ENCODE measurements around the gene AEN.

DNA sequence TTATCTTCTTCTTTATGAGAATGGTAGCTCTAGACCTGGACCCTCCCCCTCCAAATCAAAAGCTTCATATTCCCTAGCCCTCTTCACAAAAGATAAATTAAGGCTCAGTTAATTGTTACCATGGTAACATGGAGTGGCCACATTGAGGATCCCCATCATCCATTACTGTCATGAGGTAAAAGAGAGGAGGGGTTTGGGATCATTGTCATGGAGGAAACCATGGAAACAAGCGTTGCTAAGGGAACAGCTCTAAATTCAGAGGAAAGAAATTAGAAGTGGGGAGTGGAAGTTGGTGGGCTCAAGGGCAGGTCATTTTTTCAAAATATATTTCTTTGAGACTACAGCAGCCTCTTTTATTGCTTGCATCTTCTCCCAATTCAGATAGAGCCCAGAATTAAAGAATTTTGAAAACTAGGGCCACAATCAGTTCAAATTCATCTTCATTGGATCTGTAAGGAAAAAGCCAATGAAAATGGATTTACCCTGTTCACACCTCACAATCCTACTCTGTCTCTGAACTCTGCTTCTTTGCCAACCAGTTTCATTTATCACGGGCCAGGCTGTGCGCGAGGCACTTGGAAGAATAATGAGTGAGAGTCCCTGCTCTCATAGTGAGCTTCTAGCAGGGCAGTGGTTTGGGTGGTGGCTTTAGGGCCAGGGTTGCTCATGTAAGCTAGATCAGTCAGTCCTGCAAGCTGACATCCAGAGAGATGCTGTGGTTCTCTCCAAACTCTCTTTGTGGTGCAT, 11.6 kb upstream of the AEN start:
- TF ChIP-seq, protein P1, sequence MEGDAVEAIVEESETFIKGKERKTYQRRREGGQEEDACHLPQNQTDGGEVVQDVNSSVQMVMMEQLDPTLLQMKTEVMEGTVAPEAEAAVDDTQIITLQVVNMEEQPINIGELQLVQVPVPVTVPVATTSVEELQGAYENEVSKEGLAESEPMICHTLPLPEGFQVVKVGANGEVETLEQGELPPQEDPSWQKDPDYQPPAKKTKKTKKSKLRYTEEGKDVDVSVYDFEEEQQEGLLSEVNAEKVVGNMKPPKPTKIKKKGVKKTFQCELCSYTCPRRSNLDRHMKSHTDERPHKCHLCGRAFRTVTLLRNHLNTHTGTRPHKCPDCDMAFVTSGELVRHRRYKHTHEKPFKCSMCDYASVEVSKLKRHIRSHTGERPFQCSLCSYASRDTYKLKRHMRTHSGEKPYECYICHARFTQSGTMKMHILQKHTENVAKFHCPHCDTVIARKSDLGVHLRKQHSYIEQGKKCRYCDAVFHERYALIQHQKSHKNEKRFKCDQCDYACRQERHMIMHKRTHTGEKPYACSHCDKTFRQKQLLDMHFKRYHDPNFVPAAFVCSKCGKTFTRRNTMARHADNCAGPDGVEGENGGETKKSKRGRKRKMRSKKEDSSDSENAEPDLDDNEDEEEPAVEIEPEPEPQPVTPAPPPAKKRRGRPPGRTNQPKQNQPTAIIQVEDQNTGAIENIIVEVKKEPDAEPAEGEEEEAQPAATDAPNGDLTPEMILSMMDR (IDR thresholded peaks at IDR 0.05; ENCODE audit: control extremely low read depth in 1 of 3, insufficient read depth in 1 of 3, low read depth in 1 of 3, low read length in 3 of 3), result no peak
- TF ChIP-seq, protein P2, sequence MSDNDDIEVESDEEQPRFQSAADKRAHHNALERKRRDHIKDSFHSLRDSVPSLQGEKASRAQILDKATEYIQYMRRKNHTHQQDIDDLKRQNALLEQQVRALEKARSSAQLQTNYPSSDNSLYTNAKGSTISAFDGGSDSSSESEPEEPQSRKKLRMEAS (IDR thresholded peaks at IDR 0.05), result no peak
- TF ChIP-seq EZH2 (IDR thresholded peaks at IDR 0.05; ENCODE audit: low read depth, low read length, severe bottlenecking) (no peak), POLR2A (IDR thresholded peaks at IDR 0.05; ENCODE audit: control extremely low read depth in 1 of 2, low read depth in 2 of 2, low read length in 2 of 2) (no peak), SIN3A (conservative IDR thresholded peaks at IDR 0.05 in 1 of 2, IDR thresholded peaks at IDR 0.05 in 1 of 2; ENCODE audit: low read depth in 1 of 2, low read length in 2 of 2) (no peak), EP300 (IDR thresholded peaks at IDR 0.05; ENCODE audit: borderline replicate concordance in 1 of 2, low read depth in 2 of 2, low read length in 2 of 2) (no peak), POLR2AphosphoS5 (IDR thresholded peaks at IDR 0.05; ENCODE audit: low read depth, low read length) (no peak), SP1 (IDR thresholded peaks at IDR 0.05; ENCODE audit: low read depth, low read length) (no peak), TEAD4 (IDR thresholded peaks at IDR 0.05; ENCODE audit: low read depth, low read length) (no peak), CBX8 (IDR thresholded peaks at IDR 0.05; ENCODE audit: borderline replicate concordance, low read depth, low read length) (no peak), CREB1 (IDR thresholded peaks at IDR 0.05) (no peak)
- TF ChIP-seq, protein P3, sequence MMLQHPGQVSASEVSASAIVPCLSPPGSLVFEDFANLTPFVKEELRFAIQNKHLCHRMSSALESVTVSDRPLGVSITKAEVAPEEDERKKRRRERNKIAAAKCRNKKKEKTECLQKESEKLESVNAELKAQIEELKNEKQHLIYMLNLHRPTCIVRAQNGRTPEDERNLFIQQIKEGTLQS (IDR thresholded peaks at IDR 0.05; ENCODE audit: insufficient read depth, low read depth, low read length), result no peak
